ENCODE results near the gene KRTAP12-2. TPM values are rescaled to one million over a fixed set of nuclear protein-coding genes. Genes with fewer than 3 reads are reported as not detected.
"Not testable (repeated sequence)": the region's sequence is repeated elsewhere in the genome, so short reads cannot be mapped to it uniquely, and the experiment has no call there.

Gene KRTAP12-2
- total and polyA plus RNA-seq, 8 donors = not detected

- ATAC-seq = no peak
- no peaks in the 10 kb centered on the region for H3K9me3 ChIP-seq
- H3K36me3 ChIP-seq = no peaks in the 10 kb centered on the region
- H3K4me3 ChIP-seq = no peak overlapping the region
- H3K27me3 ChIP-seq = peaks cover 0 to 6% (median 0%) of the 10 kb centered on the region in 4 donors
- WGBS, 2 donors = 90 to 93% methylated on average over 1 of the region's 1 CpG
- intact Hi-C loops (cut with DNase I) = no loop called here
- FAIRE-seq = no peak
- no peak for DNase-seq
- H3K27ac ChIP-seq = no peak overlapping the region
- TF ChIP-seq CTCF (IDR thresholded peaks at IDR 0.05) = no peak
- no peaks in the 10 kb centered on the region for H3K4me1 ChIP-seq
Observed at GRCh38 chr21:44671911-44672310, 5.2 kb upstream of the KRTAP12-2 start.

- no peak for TF ChIP-seq CTCF (IDR thresholded peaks at IDR 0.05)
- Histone ChIP-seq H3K4me1 (no peaks in the 10 kb centered on the region), H3K27me3 (peaks cover 0 to 6% (median 0%) of the 10 kb centered on the region in 4 donors), H3K27ac (no peak overlapping the region), H3K9me3 (no peaks in the 10 kb centered on the region), H3K36me3 (no peaks in the 10 kb centered on the region), H3K4me3 (no peak overlapping the region)
- WGBS, 2 donors = 54 to 61% methylated on average over 3 of the region's 3 CpGs
- FAIRE-seq (no peak), ATAC-seq (no peak), DNase-seq (no peak)
- intact Hi-C loops (cut with DNase I) = no loop called here
Observed at GRCh38 chr21:44670642-44671432, 4.1 kb upstream of the KRTAP12-2 start.

- Histone ChIP-seq H3K27me3 (peaks cover 0 to 6% (median 0%) of the 10 kb centered on the region in 4 donors), H3K4me1 (no peaks in the 10 kb centered on the region), H3K27ac (no peak overlapping the region), H3K9me3 (no peaks in the 10 kb centered on the region), H3K4me3 (no peak overlapping the region), H3K36me3 (no peaks in the 10 kb centered on the region)
- no peak for ATAC-seq
- no peak for DNase-seq
- no peak for FAIRE-seq
- 47 to 55% methylated on average over 1 of the region's 1 CpG for WGBS, 2 donors
- no peak for TF ChIP-seq CTCF (IDR thresholded peaks at IDR 0.05)
- intact Hi-C loops (cut with DNase I) = no loop called here
Observed at GRCh38 chr21:44667612-44668011, 885 bp upstream of the KRTAP12-2 start.

GRCh38 chr21:44664691-44665090 is 2.0 kb downstream of the KRTAP12-2 start:
- FAIRE-seq = no peak

GRCh38 chr21:44661567-44661966 is 5.2 kb downstream of the KRTAP12-2 start:
- WGBS, 2 donors = 51 to 59% methylated on average over 7 of the region's 7 CpGs
- peaks cover 0 to 15% (median 0%) of the 10 kb centered on the region in 4 donors for H3K27me3 ChIP-seq
- intact Hi-C loops (cut with DNase I); ATAC-seq; H3K27ac ChIP-seq; FAIRE-seq; H3K4me3 ChIP-seq; DNase-seq; H3K9me3 ChIP-seq; H3K36me3 ChIP-seq; H3K4me1 ChIP-seq: not testable (repeated sequence)

More at GRCh38 chr21:44664691-44665090, 2.0 kb downstream of the KRTAP12-2 start:
- 59 to 80% methylated on average over 5 of the region's 5 CpGs for WGBS, 2 donors
- peaks cover 0 to 7% (median 0%) of the 10 kb centered on the region in 4 donors for H3K27me3 ChIP-seq
- H3K27ac ChIP-seq = no peak overlapping the region
- DNase-seq (no peak), ATAC-seq (no peak)
- TF ChIP-seq CTCF (IDR thresholded peaks at IDR 0.05) = no peak
- intact Hi-C loops (cut with DNase I) = no loop called here
- no peak overlapping the region for H3K4me3 ChIP-seq
- no peaks in the 10 kb centered on the region for H3K9me3 ChIP-seq
- no peaks in the 10 kb centered on the region for H3K4me1 ChIP-seq
- no peaks in the 10 kb centered on the region for H3K36me3 ChIP-seq
